ENCODE measurements around the gene PROKR1.

DNA sequence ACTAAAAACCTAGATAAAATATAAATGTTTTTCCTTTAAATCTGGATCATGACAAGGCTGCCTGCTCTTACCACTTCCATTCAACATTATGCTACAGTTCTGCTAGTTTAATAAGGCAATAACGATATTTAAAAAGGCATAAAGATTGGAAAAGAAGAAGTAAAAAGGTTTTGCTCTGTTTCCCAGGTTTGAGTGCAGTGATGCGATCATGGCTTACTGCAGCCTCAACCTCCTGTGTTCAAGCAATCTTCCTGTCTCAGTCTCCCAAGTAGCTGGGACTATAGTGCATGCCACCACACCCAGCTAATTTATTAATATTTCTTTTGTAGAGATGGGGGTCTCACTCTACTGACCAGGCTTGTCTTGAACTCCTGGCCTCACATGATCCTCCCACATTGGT, 40.8 kb downstream of the PROKR1 start:
- TF ChIP-seq, protein P1, sequence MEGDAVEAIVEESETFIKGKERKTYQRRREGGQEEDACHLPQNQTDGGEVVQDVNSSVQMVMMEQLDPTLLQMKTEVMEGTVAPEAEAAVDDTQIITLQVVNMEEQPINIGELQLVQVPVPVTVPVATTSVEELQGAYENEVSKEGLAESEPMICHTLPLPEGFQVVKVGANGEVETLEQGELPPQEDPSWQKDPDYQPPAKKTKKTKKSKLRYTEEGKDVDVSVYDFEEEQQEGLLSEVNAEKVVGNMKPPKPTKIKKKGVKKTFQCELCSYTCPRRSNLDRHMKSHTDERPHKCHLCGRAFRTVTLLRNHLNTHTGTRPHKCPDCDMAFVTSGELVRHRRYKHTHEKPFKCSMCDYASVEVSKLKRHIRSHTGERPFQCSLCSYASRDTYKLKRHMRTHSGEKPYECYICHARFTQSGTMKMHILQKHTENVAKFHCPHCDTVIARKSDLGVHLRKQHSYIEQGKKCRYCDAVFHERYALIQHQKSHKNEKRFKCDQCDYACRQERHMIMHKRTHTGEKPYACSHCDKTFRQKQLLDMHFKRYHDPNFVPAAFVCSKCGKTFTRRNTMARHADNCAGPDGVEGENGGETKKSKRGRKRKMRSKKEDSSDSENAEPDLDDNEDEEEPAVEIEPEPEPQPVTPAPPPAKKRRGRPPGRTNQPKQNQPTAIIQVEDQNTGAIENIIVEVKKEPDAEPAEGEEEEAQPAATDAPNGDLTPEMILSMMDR (IDR thresholded peaks at IDR 0.05; ENCODE audit: poor library complexity, severe bottlenecking): no peak
- TF ChIP-seq EP300 (conservative IDR thresholded peaks at IDR 0.05; ENCODE audit: poor library complexity, severe bottlenecking): no peak
- TF ChIP-seq RAD21 (conservative IDR thresholded peaks at IDR 0.05): no peak
- no peak for TF ChIP-seq EZH2 (IDR thresholded peaks at IDR 0.05; ENCODE audit: borderline replicate concordance, insufficient read depth, low read length, poor library complexity, severe bottlenecking)
- no peak for TF ChIP-seq POLR2AphosphoS5 (IDR thresholded peaks at IDR 0.05)

Data from neural cell (in vitro differentiated cells).